ENCODE results near the gene OAF. TPM values are rescaled to one million over a fixed set of nuclear protein-coding genes. Genes with fewer than 3 reads are reported as not detected.

Gene OAF
- total RNA-seq, 2 experiments from 2014 or later: 0.90 to 1.2 TPM

DNA sequence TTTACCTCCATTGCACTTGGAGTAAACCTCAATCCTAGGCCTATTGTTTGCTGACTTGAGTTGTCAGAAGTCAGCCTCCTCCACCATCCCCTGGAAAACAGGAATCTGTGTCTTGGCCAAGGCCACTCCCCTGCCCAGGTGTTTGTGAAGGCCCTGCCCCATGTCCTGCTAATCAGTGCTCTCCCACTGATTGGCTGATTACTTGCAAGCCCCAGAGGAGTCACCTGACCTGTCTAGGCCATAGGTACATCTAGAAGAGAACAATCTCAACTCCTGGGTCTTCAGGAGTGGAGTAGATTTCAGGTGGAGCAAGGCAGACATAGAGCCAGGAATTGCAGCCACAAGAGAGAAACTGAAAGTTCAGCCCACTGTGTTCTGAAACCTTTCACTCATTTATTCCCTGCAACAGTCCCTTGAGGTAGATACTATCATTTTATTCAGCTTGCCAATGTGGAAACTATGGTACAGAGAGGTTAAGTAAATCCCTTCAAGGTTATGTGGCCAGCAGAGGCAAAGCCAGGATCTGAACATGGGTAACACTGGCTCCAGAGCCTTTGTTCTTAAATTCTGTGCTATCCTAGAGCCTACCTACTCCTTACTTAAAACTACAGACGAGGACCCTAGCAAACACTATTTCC is 10.4 kb downstream of the OAF start:
- Mint-ChIP-seq H3K27me3 (peaks cover 9% of the 10 kb centered on the region), H3K36me3 (no peaks in the 10 kb centered on the region), H3K27ac (no peak overlapping the region), H3K4me3 (no peak overlapping the region), H3K9me3 (no peaks in the 10 kb centered on the region), H3K4me1 (ENCODE audit: low read depth) (no peaks in the 10 kb centered on the region)
- intact Hi-C loops (cut with micrococcal nuclease): no loop called here
- ChIA-PET CTCF (no interaction called here), POLR2A (no interaction called here)
- DNase-seq: no peak

DNA sequence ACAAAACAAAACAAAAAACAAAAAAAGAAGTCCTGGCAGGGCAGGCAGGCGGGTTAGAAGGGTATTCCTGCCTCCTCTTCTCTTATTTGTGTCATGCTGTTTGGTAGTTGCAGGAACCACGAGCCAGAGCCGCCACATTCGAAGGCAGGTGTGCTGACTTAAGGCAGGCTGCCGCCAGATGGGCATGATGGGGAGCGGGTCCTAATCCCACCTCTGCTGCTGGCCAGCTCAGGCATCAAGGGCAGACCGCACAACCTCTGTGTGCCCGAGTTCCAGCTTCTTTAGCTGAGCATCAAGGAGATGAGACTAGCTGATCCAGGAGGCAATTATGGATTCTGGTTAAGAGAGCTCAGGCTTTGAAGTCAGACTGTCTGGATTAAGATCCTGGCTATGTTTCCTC is 12.1 kb downstream of the OAF start:
- POLR2A ChIA-PET: no interaction called here
- H3K36me3 Mint-ChIP-seq: no peaks in the 10 kb centered on the region
- H3K27ac Mint-ChIP-seq: no peak overlapping the region
- H3K4me3 Mint-ChIP-seq: no peak overlapping the region
- CTCF ChIA-PET: interaction anchor here (0.8 to 0.9 kb wide), 2 partner anchors 52 to 80 kb away, joined by 3 to 4 read pairs; no protein-coding TSS in a partner anchor
- DNase-seq: no peak
- no peaks in the 10 kb centered on the region for H3K4me1 Mint-ChIP-seq (ENCODE audit: low read depth)
- peaks cover 9% of the 10 kb centered on the region for H3K27me3 Mint-ChIP-seq
- intact Hi-C loops (cut with micrococcal nuclease): no loop called here
- no peaks in the 10 kb centered on the region for H3K9me3 Mint-ChIP-seq

DNA sequence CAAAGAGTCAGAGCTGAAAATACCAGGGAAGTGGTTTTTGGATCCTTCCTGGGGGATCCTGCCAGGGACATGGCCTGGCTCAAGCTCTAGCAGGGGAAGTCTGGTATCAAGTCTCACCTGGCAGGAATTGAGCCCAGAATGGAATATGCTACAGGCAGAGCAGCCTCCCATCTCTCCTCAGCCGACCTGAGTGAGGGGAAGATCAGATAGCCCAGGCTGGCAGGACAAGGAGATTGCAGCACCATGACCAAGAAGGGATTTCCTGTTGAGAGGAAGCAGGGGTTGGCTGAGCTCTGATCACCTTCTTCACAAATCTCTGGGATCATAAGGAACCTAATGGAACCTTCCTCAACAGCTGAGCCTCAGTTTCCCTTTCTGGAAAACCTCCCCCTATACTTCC is 13.0 kb downstream of the OAF start:
- CTCF ChIA-PET: interaction anchor here (0.8 to 0.9 kb wide), 2 partner anchors 53 to 80 kb away, joined by 3 to 4 read pairs; no protein-coding TSS in a partner anchor
- Mint-ChIP-seq H3K27ac (no peak overlapping the region), H3K4me1 (ENCODE audit: low read depth) (no peaks in the 10 kb centered on the region), H3K36me3 (no peaks in the 10 kb centered on the region), H3K4me3 (no peak overlapping the region), H3K9me3 (no peaks in the 10 kb centered on the region), H3K27me3 (peaks cover 9% of the 10 kb centered on the region)
- intact Hi-C loops (cut with micrococcal nuclease): no loop called here
- POLR2A ChIA-PET: no interaction called here
- no peak for DNase-seq

DNA sequence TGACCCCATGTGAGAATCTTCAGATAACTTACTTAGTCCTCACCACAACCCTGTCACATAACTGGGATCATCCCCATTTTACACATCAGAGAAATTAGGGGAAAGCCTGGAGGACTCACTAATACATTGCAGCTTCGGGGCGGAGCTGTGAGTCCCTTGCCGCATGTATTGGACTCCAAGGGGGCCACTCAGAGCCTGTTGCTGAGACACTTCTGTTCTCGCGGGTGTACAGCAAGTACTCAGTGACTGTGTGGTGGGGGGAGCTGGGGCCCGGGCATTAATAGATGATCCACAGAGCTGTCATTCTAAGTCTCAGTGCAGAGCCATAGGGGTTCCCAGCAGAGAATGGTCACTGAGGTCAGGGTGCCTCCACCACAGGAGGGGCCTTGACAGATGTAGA is 13.5 kb downstream of the OAF start:
- Mint-ChIP-seq H3K36me3 (no peaks in the 10 kb centered on the region), H3K4me1 (ENCODE audit: low read depth) (no peaks in the 10 kb centered on the region), H3K27me3 (peaks cover 9% of the 10 kb centered on the region), H3K4me3 (no peak overlapping the region), H3K27ac (no peak overlapping the region), H3K9me3 (no peaks in the 10 kb centered on the region)
- POLR2A ChIA-PET: no interaction called here
- CTCF ChIA-PET: no interaction called here
- no peak for DNase-seq
- intact Hi-C loops (cut with micrococcal nuclease): no loop called here

DNA sequence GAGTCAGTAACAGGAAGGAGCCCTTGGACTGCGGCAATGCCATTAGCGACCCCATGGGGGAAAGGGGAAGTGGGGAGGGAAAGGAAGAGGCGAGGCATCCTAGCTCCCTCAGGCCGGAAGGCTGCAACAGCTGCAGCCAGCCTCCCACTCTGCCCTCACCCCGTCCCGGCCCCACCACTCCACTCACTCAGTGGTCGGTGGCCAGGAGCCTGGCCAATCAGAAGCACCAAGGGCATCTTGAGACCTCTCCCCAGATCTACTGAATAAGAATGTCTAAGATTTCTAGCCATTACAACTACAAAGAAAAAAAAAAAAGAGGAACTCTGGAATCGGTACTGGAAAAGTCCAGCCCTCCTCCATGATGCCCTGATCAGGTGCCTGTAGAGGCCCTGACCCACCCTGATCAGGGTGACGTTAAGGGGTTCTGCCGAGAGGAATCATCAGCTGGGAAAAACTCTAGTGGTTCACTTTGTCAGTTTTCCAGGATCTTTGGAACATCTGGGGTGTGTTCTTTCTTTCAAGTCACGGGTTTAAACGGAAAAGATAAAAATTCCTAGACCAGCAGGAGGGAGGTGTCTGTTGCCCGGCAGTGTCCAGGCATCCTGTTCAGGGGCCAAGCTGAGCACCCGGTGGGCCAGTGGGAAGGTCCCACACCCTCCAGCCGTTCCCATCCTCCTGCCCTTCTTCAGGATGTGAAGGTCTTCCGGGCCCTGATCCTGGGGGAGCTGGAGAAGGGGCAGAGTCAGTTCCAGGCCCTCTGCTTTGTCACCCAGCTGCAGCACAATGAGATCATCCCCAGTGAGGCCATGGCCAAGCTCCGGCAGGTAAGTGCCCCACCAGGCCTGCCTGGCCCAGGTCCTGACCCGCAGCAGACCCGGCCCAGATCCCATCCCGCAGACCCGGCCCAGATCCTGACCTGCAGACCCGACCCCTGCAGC is 14.4 kb downstream of the OAF start:
- Mint-ChIP-seq H3K9me3 (no peaks in the 10 kb centered on the region), H3K27ac (no peak overlapping the region), H3K36me3 (no peaks in the 10 kb centered on the region), H3K4me3 (no peak overlapping the region), H3K27me3 (peaks cover 8% of the 10 kb centered on the region), H3K4me1 (ENCODE audit: low read depth) (no peaks in the 10 kb centered on the region)
- no peak for DNase-seq
- ChIA-PET CTCF (interaction anchor here (2.0 kb wide), 1 partner anchor 11 kb away, joined by 11 read pairs; no protein-coding TSS in a partner anchor), POLR2A (no interaction called here)
- intact Hi-C loops (cut with micrococcal nuclease): no loop called here

DNA sequence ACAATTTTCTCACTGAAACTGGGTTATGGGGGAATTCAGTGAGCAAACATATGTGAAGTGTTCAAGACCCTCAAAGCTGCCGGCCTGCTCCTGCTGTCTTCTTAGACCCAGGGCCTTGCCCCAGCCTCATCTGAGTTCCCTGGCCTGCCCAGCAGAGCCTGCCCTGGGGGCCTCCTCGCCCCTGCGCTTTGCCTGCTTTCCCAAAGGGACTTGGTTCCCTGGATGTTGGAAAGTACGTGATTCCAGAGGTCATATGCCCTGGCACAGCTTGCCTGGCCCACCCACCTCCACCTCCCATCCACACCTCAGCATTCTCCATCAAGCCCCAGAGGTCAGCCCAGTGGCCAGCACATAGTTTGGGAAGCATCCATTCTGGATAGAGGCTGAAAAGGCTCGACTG is 15.4 kb downstream of the OAF start:
- no peaks in the 10 kb centered on the region for H3K9me3 Mint-ChIP-seq
- H3K36me3 Mint-ChIP-seq: no peaks in the 10 kb centered on the region
- H3K4me1 Mint-ChIP-seq (ENCODE audit: low read depth): no peaks in the 10 kb centered on the region
- ChIA-PET CTCF (interaction anchor here (2.0 kb wide), 1 partner anchor 10 kb away, joined by 11 read pairs; no protein-coding TSS in a partner anchor), POLR2A (no interaction called here)
- intact Hi-C loops (cut with micrococcal nuclease): no loop called here
- H3K27ac Mint-ChIP-seq: no peak overlapping the region
- peaks cover 6% of the 10 kb centered on the region for H3K27me3 Mint-ChIP-seq
- no peak for DNase-seq
- no peak overlapping the region for H3K4me3 Mint-ChIP-seq

DNA sequence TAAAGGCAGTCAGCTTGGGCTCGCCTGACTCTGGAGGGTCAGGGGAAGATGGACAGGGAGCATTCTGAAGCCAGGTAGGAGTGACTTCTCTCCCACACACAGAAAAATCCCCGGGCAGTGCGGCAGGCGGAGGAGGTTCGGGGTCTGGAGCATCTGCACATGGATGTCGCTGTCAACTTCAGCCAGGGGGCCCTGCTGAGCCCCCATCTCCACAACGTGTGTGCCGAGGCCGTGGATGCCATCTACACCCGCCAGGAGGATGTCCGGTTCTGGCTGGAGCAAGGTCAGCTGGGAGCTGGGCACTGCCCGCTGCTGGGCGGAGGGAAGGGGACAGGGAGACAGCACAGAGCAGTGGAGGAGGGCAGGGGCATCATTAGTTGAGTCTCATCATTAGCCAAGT is 15.9 kb downstream of the OAF start:
- H3K9me3 Mint-ChIP-seq: no peaks in the 10 kb centered on the region
- no peak overlapping the region for H3K4me3 Mint-ChIP-seq
- no peak for DNase-seq
- no peaks in the 10 kb centered on the region for H3K36me3 Mint-ChIP-seq
- CTCF ChIA-PET: interaction anchor here (1.0 to 2.0 kb wide), 3 partner anchors 10 to 77 kb away, joined by 3 to 11 read pairs (median 5); no protein-coding TSS in a partner anchor
- POLR2A ChIA-PET: no interaction called here
- intact Hi-C loops (cut with micrococcal nuclease): no loop called here
- peaks cover 6% of the 10 kb centered on the region for H3K27me3 Mint-ChIP-seq
- no peak overlapping the region for H3K27ac Mint-ChIP-seq
- H3K4me1 Mint-ChIP-seq (ENCODE audit: low read depth): no peaks in the 10 kb centered on the region

DNA sequence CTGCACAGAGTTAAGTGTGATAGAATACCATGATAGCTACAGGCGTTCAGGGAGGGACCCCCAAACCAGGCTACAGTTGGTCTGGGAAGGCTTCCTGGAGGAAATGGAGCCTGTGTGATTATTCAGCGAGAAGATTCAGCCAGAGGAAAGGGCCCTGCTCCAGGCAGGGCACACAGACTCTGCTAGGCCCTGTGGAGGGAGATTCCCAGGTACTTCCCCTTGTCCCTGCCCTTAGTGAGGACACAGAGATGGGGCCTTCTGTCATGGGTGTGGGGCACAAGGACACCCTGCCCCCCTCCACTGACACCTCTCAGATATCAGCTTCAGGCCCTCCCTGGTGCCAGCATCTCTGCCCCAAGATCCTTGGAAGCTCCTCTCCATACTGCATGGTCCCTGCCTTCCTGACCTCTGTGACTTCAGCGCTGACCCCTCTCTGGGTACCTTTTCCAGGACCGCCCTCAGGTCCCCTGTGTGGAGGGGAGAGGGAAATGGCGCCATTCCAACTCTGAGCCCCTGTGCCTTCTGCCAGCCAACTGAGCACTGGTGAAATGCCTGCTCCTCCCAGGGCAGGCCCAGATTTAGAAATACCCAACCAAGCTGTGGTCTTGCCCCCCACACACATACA is 16.5 kb downstream of the OAF start:
- no peaks in the 10 kb centered on the region for H3K9me3 Mint-ChIP-seq
- ChIA-PET POLR2A (no interaction called here), CTCF (interaction anchor here (1.0 to 1.7 kb wide), 2 partner anchors 53 to 76 kb away, joined by 3 to 5 read pairs; no protein-coding TSS in a partner anchor)
- H3K27me3 Mint-ChIP-seq: peaks cover 7% of the 10 kb centered on the region
- intact Hi-C loops (cut with micrococcal nuclease): no loop called here
- H3K4me3 Mint-ChIP-seq: no peak overlapping the region
- H3K27ac Mint-ChIP-seq: no peak overlapping the region
- DNase-seq: no peak
- H3K36me3 Mint-ChIP-seq: no peaks in the 10 kb centered on the region
- H3K4me1 Mint-ChIP-seq (ENCODE audit: low read depth): no peaks in the 10 kb centered on the region

DNA sequence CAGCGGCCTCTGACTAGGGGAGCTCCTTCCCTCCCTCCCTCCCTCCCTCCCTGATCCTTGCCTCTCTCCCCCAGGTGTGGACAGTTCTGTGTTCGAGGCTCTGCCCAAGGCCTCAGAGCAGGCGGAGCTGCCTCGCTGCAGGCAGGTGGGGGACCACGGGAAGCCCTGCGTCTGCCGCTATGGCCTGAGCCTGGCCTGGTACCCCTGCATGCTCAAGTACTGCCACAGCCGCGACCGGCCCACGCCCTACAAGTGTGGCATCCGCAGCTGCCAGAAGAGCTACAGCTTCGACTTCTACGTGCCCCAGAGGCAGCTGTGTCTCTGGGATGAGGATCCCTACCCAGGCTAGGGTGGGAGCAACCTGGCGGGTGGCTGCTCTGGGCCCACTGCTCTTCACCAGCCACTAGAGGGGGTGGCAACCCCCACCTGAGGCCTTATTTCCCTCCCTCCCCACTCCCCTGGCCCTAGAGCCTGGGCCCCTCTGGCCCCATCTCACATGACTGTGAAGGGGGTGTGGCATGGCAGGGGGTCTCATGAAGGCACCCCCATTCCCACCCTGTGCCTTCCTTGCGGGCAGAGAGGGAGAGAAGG is 18.1 kb downstream of the OAF start:
- DNase-seq: no peak
- Mint-ChIP-seq H3K36me3 (no peaks in the 10 kb centered on the region), H3K4me3 (no peak overlapping the region), H3K4me1 (ENCODE audit: low read depth) (no peaks in the 10 kb centered on the region), H3K27ac (no peak overlapping the region), H3K9me3 (no peaks in the 10 kb centered on the region), H3K27me3 (peaks cover 12% of the 10 kb centered on the region)
- ChIA-PET CTCF (interaction anchor here (1.4 to 9.8 kb wide), 3 partner anchors 58 to 85 kb away, joined by 3 to 225 read pairs (median 35); no protein-coding TSS in a partner anchor), POLR2A (no interaction called here)
- intact Hi-C loops (cut with micrococcal nuclease): loop anchor here (1.0 kb wide), 1 partner anchor 57 kb away; no protein-coding TSS in a partner anchor

DNA sequence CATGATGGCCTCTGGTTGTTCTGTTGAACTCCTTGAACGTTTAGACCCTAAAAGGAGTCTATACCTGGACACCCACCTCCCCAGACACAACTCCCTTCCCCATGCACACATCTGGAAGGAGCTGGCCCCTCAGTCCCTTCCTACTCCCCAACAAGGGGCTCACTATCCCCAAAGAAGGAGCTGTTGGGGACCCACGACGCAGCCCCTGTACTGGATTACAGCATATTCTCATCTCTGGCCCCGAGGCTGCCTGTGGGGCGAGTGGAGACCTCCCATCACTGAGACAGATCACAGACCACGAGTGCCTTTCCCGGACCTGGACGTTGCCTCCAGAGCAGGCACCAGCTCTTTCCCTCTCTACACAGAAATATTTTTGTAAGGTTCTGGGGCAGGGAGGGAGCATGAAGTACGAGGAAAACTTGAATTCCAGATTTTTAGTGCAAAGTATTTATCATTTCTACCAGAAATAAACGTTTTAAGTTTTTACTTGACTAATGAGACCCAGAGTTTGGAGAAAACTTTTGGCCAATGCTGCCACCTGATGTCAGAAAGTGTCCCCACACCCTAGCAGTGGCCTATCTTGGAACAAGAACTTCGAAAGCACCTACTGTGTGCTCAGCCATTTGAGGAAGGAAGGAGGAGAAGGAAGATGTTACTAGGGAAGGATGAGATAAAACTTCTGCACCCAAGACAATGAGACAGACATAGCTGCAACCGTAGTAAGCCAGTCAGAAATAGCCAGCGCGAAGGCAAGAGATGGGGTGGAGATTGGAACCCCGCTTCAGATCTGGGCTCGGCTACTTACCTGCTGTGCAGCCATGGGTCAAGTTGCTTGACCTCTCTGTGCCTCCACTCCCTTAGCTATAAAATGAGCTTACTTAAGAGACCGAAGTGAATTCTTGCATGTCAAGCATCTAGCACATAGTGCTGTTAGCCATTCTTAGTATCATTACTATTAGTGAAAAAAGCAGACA is 18.9 kb downstream of the OAF start:
- Mint-ChIP-seq H3K9me3 (no peaks in the 10 kb centered on the region), H3K4me3 (no peak overlapping the region), H3K36me3 (no peaks in the 10 kb centered on the region), H3K4me1 (ENCODE audit: low read depth) (no peaks in the 10 kb centered on the region), H3K27me3 (peaks cover 20% of the 10 kb centered on the region), H3K27ac (no peak overlapping the region)
- intact Hi-C loops (cut with micrococcal nuclease): loop anchor here (1.0 kb wide), 1 partner anchor 57 kb away; no protein-coding TSS in a partner anchor
- CTCF ChIA-PET: interaction anchor here (1.4 to 9.8 kb wide), 4 partner anchors 58 to 85 kb away, joined by 3 to 225 read pairs (median 19); no protein-coding TSS in a partner anchor
- peak; percentile 34 for DNase-seq
- POLR2A ChIA-PET: no interaction called here

All from activated CD4-positive, alpha-beta memory T cell treated with anti-CD3 and anti-CD28 coated beads for 36 hours (primary cell).